AG09309 (cell line): ENCODE data around the gene RTL1.

Experiments used
- DNase-seq: peaks from one replicate; pipeline ENCODE4 v3.0.0-alpha.2; 2010; ENCODE audit warnings: low read depth
- H3K4me3 ChIP-seq: 2 replicates; pipeline ENCODE4 v1.5.1; 2011; ENCODE audit warnings: mild to moderate bottlenecking, low read depth, low read length, moderate library complexity; ENCODE audit not compliant: control insufficient read depth
- TF ChIP-seq, protein P1 (sequence below): IDR thresholded peaks from 2 replicates; pipeline ENCODE4 v1.5.1; 2011; ENCODE audit warnings: mild to moderate bottlenecking, low read depth, low read length, inconsistent platforms; ENCODE audit not compliant: insufficient read depth, control insufficient read depth; ENCODE audit errors: missing control alignments

The RTL1 gene

DNA sequence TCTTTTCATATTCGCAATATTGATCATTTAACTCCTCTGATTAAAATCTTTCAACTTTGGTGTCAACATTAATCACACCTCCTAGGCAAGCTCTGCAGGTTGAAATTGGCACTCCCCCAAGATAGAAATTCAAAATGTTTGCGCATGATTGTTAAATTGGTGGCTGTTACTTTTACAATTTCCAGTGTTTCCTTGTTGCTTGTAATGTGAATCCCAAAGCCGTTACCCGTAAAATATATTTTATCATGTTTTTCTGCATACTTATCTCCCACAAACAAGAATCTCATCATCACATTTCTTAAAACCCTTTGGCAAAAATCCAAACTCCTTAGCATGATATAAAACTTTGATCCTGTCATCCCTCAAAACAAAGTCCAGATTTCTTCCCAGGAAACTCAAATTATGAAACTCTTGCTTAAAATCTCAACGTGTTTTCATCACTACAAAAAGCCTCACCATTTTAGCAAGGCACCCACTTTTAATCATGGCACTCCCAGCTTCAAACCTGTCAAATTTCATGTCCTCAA is 14.7 kb downstream of the RTL1 start:
- DNase-seq, result no peak
- TF ChIP-seq, protein P1, sequence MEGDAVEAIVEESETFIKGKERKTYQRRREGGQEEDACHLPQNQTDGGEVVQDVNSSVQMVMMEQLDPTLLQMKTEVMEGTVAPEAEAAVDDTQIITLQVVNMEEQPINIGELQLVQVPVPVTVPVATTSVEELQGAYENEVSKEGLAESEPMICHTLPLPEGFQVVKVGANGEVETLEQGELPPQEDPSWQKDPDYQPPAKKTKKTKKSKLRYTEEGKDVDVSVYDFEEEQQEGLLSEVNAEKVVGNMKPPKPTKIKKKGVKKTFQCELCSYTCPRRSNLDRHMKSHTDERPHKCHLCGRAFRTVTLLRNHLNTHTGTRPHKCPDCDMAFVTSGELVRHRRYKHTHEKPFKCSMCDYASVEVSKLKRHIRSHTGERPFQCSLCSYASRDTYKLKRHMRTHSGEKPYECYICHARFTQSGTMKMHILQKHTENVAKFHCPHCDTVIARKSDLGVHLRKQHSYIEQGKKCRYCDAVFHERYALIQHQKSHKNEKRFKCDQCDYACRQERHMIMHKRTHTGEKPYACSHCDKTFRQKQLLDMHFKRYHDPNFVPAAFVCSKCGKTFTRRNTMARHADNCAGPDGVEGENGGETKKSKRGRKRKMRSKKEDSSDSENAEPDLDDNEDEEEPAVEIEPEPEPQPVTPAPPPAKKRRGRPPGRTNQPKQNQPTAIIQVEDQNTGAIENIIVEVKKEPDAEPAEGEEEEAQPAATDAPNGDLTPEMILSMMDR, result no peak
- no peak overlapping the region for H3K4me3 ChIP-seq

DNA sequence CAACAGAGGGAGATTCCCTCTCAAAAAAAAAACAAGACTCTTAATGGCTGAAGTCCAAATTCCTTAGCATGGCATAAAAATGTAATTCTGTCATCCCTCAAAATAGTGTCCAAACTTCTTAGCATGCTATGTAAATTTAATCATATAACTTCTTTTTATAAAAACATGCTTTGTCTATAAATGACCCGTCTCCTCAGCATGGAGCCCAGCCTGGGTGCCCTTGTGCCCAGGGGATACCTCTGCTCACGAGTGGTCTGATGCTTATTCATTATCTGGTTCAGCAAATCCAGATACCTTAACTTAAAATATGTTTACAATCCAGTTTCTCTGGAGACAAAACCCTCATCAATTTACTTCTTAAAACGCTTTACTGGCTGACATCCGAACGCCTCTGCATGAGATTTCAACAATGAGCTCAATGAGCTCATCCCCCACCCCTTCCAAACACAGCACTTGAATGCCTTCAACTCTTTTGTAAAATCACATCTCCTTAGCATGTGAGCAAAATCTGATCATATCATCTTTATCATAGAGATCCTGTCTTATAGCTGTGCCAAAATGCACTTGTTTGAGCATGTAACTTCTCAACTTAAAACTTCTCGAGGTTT is 15.7 kb downstream of the RTL1 start:
- TF ChIP-seq, protein P1, result no peak
- DNase-seq, result no peak
- H3K4me3 ChIP-seq, result no peak overlapping the region

DNA sequence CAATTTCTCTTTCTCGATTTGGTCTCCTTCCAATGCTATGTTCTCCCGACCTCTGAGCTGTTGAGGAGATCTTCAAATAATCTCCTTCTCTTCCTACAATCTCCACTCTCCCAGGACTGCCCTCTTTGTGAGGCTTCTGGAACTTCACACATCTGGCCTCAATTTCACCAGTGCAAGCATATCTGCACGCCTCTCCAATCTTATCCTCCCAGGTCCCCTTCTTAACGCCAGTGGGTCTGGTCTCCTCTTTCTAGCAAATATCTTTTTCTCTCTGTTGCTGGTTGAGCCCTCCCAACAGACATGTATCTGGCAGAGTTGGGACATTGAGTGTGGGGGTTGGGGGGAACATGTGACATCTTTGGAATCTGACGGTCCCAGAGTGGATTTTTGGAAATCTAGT is 17.9 kb downstream of the RTL1 start:
- H3K4me3 ChIP-seq, result no peak overlapping the region
- DNase-seq, result no peak
- TF ChIP-seq, protein P1, result no peak

DNA sequence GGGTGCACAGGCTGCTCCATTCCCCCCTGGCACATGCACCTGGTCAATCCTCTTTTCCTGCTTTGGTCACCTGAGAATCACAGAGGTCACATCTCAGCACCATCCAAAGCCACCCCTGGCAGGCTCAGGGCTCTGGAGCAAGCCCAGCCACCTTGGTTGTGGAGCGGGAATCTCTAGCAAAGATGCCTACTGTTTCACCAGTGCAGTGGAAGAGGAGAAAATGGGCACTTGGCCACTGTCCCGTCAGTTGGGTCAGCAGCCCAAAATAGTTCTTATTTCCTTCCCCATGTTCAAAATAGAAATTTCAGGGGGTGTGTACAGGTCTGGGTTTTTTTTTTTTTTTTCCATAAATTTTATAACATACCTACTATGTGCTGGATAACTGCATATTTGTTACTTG is 18.3 kb downstream of the RTL1 start:
- no peak overlapping the region for H3K4me3 ChIP-seq
- TF ChIP-seq, protein P1, result no peak
- DNase-seq, result no peak

DNA sequence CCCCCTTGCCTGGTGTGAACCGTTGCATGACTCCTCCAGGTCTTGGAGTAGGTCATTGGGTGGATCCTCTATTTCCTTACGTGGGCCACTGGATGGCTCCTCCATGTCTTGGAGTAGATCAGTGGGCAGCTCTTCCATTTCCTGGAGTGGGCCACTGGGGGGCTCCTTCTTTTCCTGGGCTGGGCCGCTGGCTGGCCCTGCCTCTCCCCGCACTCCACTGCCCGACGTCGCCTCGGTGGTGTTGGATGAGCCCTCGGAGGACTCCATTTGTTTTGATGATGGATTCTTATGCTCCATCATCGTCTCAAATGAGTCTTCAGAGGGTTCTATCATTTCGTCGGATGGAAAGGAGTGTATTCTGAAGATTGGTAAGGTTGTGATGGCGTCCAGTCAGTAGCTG is 19.1 kb downstream of the RTL1 start:
- no peak for DNase-seq
- TF ChIP-seq, protein P1, result no peak
- H3K4me3 ChIP-seq, result no peak overlapping the region

DNA sequence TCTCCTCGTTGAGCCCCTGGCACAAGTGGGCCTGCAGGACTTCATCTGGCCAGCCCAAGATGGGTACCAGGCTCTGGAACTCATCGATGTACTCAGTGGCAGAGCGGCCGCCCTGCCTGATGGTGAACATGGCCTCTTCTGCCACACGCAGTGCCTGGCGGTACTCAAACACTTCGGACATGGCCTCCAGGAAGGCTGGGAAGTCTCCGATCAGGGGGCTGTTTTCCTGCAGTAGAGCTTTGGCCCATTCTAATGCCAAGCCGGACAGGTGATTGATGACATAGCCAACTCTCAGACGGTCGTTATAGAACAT is 19.8 kb downstream of the RTL1 start:
- no peak overlapping the region for H3K4me3 ChIP-seq
- TF ChIP-seq, protein P1, result no peak
- no peak for DNase-seq
